AG04449 (cell line): ENCODE data around the gene ZRSR2.

Source experiments
- CTCF ChIA-PET: fragments of 350-600 bp; formaldehyde crosslinking; extraction: SDS; loops from one replicate; lab custom pipeline; 2021; ENCODE audit warnings: antibody characterized with exemption; lab: Yijun Ruan, JAX
- POLR2A ChIA-PET: fragments of 400-600, 350-600 bp; formaldehyde crosslinking; extraction: SDS; loops from one replicate; lab custom pipeline; 2020; ENCODE audit warnings: antibody characterized with exemption, inconsistent platforms; lab: Yijun Ruan, JAX
- DNase-seq: peaks from one replicate; pipeline ENCODE4 v3.0.0-alpha.2; 2010; ENCODE audit warnings: low read depth, low spot score
- H3K4me3 ChIP-seq: 2 replicates; pipeline ENCODE4 v1.5.1; 2011; ENCODE audit warnings: low read depth, mild to moderate bottlenecking, control low read depth, low read length
- CTCF ChIP-seq: IDR thresholded peaks from one replicate; pipeline ENCODE4 v1.5.1; 2011; ENCODE audit warnings: mild to moderate bottlenecking, moderate library complexity, low read length, control low read depth, inconsistent platforms; ENCODE audit not compliant: insufficient read depth; ENCODE audit errors: missing control alignments

The ZRSR2 gene

GRCh38 chrX:15790769-15791290 lies 546 bp downstream of the ZRSR2 start:
- DNase-seq: no peak
- CTCF ChIA-PET: no interaction called here
- POLR2A ChIA-PET: no interaction called here
- TF ChIP-seq CTCF: no peak
- peak overlapping the region; percentile 76 for H3K4me3 ChIP-seq

- no peak for DNase-seq
- TF ChIP-seq CTCF: no peak
- H3K4me3 ChIP-seq: no peak overlapping the region
- POLR2A ChIA-PET: no interaction called here
- CTCF ChIA-PET: no interaction called here
Measured at GRCh38 chrX:15797707-15798106, 7.4 kb downstream of the ZRSR2 start.

- DNase-seq: no peak
- TF ChIP-seq CTCF: no peak
- CTCF ChIA-PET: no interaction called here
- POLR2A ChIA-PET: no interaction called here
- no peak overlapping the region for H3K4me3 ChIP-seq
Measured at GRCh38 chrX:15804563-15804962, 14.3 kb downstream of the ZRSR2 start.

GRCh38 chrX:15808254-15808653 lies 18.0 kb downstream of the ZRSR2 start:
- no peak for DNase-seq
- POLR2A ChIA-PET: no interaction called here
- CTCF ChIA-PET: no interaction called here
- no peak for TF ChIP-seq CTCF
- no peak overlapping the region for H3K4me3 ChIP-seq

- H3K4me3 ChIP-seq: no peak overlapping the region
- POLR2A ChIA-PET: no interaction called here
- CTCF ChIA-PET: no interaction called here
- TF ChIP-seq CTCF: no peak
- no peak for DNase-seq
Measured at GRCh38 chrX:15812192-15812938, 22.1 kb downstream of the ZRSR2 start.

GRCh38 chrX:15813416-15813815 lies 23.1 kb downstream of the ZRSR2 start:
- CTCF ChIA-PET: no interaction called here
- no peak for TF ChIP-seq CTCF
- POLR2A ChIA-PET: no interaction called here
- no peak for DNase-seq
- no peak overlapping the region for H3K4me3 ChIP-seq
